ENCODE measurements around the gene PRKN.

Gene PRKN

GRCh38 chr6:162070639-162071038 is 656.9 kb downstream of the PRKN start:
- H3K27ac Mint-ChIP-seq = no peak overlapping the region
- peaks cover 2% of the 10 kb centered on the region for H3K36me3 Mint-ChIP-seq (ENCODE audit: low read depth)
- no peak overlapping the region for H3K4me3 Mint-ChIP-seq
- no peak for DNase-seq
- peaks cover 47% of the 10 kb centered on the region for H3K9me3 Mint-ChIP-seq
- no peaks in the 10 kb centered on the region for H3K4me1 Mint-ChIP-seq (ENCODE audit: low read depth)
- H3K27me3 Mint-ChIP-seq = no peaks in the 10 kb centered on the region

GRCh38 chr6:162069995-162070394 is 657.6 kb downstream of the PRKN start:
- Mint-ChIP-seq H3K9me3 (peaks cover 45% of the 10 kb centered on the region), H3K27me3 (no peaks in the 10 kb centered on the region), H3K4me3 (no peak overlapping the region), H3K36me3 (ENCODE audit: low read depth) (peaks cover 2% of the 10 kb centered on the region), H3K27ac (no peak overlapping the region), H3K4me1 (ENCODE audit: low read depth) (no peaks in the 10 kb centered on the region)
- DNase-seq = no peak

- Mint-ChIP-seq H3K36me3 (ENCODE audit: low read depth) (peaks cover 2% of the 10 kb centered on the region), H3K9me3 (peaks cover 42% of the 10 kb centered on the region)
- no peak for DNase-seq
Measured at GRCh38 chr6:162068340-162068739, 659.2 kb downstream of the PRKN start.

GRCh38 chr6:162063666-162064065 is 663.9 kb downstream of the PRKN start:
- H3K4me1 Mint-ChIP-seq (ENCODE audit: low read depth) = no peaks in the 10 kb centered on the region
- DNase-seq = no peak
- no peak overlapping the region for H3K4me3 Mint-ChIP-seq
- no peak overlapping the region for H3K27ac Mint-ChIP-seq
- peaks cover 20% of the 10 kb centered on the region for H3K9me3 Mint-ChIP-seq
- H3K27me3 Mint-ChIP-seq = no peaks in the 10 kb centered on the region
- no peaks in the 10 kb centered on the region for H3K36me3 Mint-ChIP-seq (ENCODE audit: low read depth)

More at GRCh38 chr6:162068340-162068739, 659.2 kb downstream of the PRKN start:
- Mint-ChIP-seq H3K27me3 (no peaks in the 10 kb centered on the region), H3K4me3 (no peak overlapping the region), H3K4me1 (ENCODE audit: low read depth) (no peaks in the 10 kb centered on the region), H3K27ac (no peak overlapping the region)

- no peaks in the 10 kb centered on the region for H3K27me3 Mint-ChIP-seq
- DNase-seq = no peak
- H3K36me3 Mint-ChIP-seq (ENCODE audit: low read depth) = peaks cover 3% of the 10 kb centered on the region
- no peaks in the 10 kb centered on the region for H3K4me1 Mint-ChIP-seq (ENCODE audit: low read depth)
- no peak overlapping the region for H3K4me3 Mint-ChIP-seq
- peaks cover 5% of the 10 kb centered on the region for H3K9me3 Mint-ChIP-seq
- H3K27ac Mint-ChIP-seq = no peak overlapping the region
Measured at GRCh38 chr6:162058281-162058875, 669.2 kb downstream of the PRKN start.

- Mint-ChIP-seq H3K4me3 (no peak overlapping the region), H3K36me3 (ENCODE audit: low read depth) (peaks cover 4% of the 10 kb centered on the region), H3K4me1 (ENCODE audit: low read depth) (no peaks in the 10 kb centered on the region), H3K9me3 (peaks cover 3% of the 10 kb centered on the region), H3K27me3 (no peaks in the 10 kb centered on the region), H3K27ac (no peak overlapping the region)
- no peak for DNase-seq
Measured at GRCh38 chr6:162056745-162057144, 670.8 kb downstream of the PRKN start.

GRCh38 chr6:162056061-162056460 is 671.5 kb downstream of the PRKN start:
- H3K36me3 Mint-ChIP-seq (ENCODE audit: low read depth) = peaks cover 4% of the 10 kb centered on the region
- H3K4me3 Mint-ChIP-seq = no peak overlapping the region
- peaks cover 3% of the 10 kb centered on the region for H3K9me3 Mint-ChIP-seq
- H3K4me1 Mint-ChIP-seq (ENCODE audit: low read depth) = no peaks in the 10 kb centered on the region
- no peak overlapping the region for H3K27ac Mint-ChIP-seq
- H3K27me3 Mint-ChIP-seq = no peaks in the 10 kb centered on the region
- no peak for DNase-seq

GRCh38 chr6:162055365-162055764 is 672.2 kb downstream of the PRKN start:
- H3K4me1 Mint-ChIP-seq (ENCODE audit: low read depth) = no peaks in the 10 kb centered on the region
- no peaks in the 10 kb centered on the region for H3K27me3 Mint-ChIP-seq
- no peak overlapping the region for H3K4me3 Mint-ChIP-seq
- H3K9me3 Mint-ChIP-seq = peaks cover 3% of the 10 kb centered on the region
- no peak overlapping the region for H3K27ac Mint-ChIP-seq
- peaks cover 4% of the 10 kb centered on the region for H3K36me3 Mint-ChIP-seq (ENCODE audit: low read depth)
- DNase-seq = no peak

GRCh38 chr6:162053084-162053483 is 674.5 kb downstream of the PRKN start:
- no peak overlapping the region for H3K27ac Mint-ChIP-seq
- no peak overlapping the region for H3K4me3 Mint-ChIP-seq
- H3K36me3 Mint-ChIP-seq (ENCODE audit: low read depth) = peaks cover 4% of the 10 kb centered on the region
- no peak for DNase-seq
- H3K4me1 Mint-ChIP-seq (ENCODE audit: low read depth) = no peaks in the 10 kb centered on the region
- H3K9me3 Mint-ChIP-seq = peaks cover 3% of the 10 kb centered on the region
- H3K27me3 Mint-ChIP-seq = no peaks in the 10 kb centered on the region

GRCh38 chr6:162050579-162050978 is 677.0 kb downstream of the PRKN start:
- Mint-ChIP-seq H3K27ac (no peak overlapping the region), H3K36me3 (ENCODE audit: low read depth) (peaks cover 4% of the 10 kb centered on the region), H3K4me1 (ENCODE audit: low read depth) (no peaks in the 10 kb centered on the region), H3K27me3 (no peaks in the 10 kb centered on the region), H3K4me3 (no peak overlapping the region), H3K9me3 (peaks cover 5% of the 10 kb centered on the region)
- DNase-seq = no peak

GRCh38 chr6:162046324-162046723 is 681.2 kb downstream of the PRKN start:
- no peak for DNase-seq
- peaks cover 12% of the 10 kb centered on the region for H3K9me3 Mint-ChIP-seq
- H3K4me1 Mint-ChIP-seq (ENCODE audit: low read depth) = no peaks in the 10 kb centered on the region
- no peak overlapping the region for H3K4me3 Mint-ChIP-seq
- H3K27me3 Mint-ChIP-seq = no peaks in the 10 kb centered on the region
- H3K36me3 Mint-ChIP-seq (ENCODE audit: low read depth) = no peaks in the 10 kb centered on the region
- H3K27ac Mint-ChIP-seq = no peak overlapping the region

GRCh38 chr6:162032620-162033019 is 694.9 kb downstream of the PRKN start:
- DNase-seq = no peak
- Mint-ChIP-seq H3K36me3 (ENCODE audit: low read depth) (peaks cover 9% of the 10 kb centered on the region), H3K4me3 (no peak overlapping the region), H3K9me3 (peaks cover 5% of the 10 kb centered on the region), H3K27ac (no peak overlapping the region), H3K4me1 (ENCODE audit: low read depth) (peaks cover 3% of the 10 kb centered on the region), H3K27me3 (no peaks in the 10 kb centered on the region)

- H3K9me3 Mint-ChIP-seq = peaks cover 3% of the 10 kb centered on the region
- no peak overlapping the region for H3K4me3 Mint-ChIP-seq
- no peaks in the 10 kb centered on the region for H3K27me3 Mint-ChIP-seq
- peak overlapping the region; percentile 45 for H3K27ac Mint-ChIP-seq
- no peak for DNase-seq
- peaks cover 6% of the 10 kb centered on the region for H3K36me3 Mint-ChIP-seq (ENCODE audit: low read depth)
- H3K4me1 Mint-ChIP-seq (ENCODE audit: low read depth) = peaks cover 3% of the 10 kb centered on the region
Measured at GRCh38 chr6:162029873-162030576, 697.5 kb downstream of the PRKN start.

GRCh38 chr6:162026843-162027242 is 700.7 kb downstream of the PRKN start:
- H3K27me3 Mint-ChIP-seq = no peaks in the 10 kb centered on the region
- H3K36me3 Mint-ChIP-seq (ENCODE audit: low read depth) = peaks cover 8% of the 10 kb centered on the region
- no peak for DNase-seq
- peaks cover 2% of the 10 kb centered on the region for H3K4me1 Mint-ChIP-seq (ENCODE audit: low read depth)
- H3K4me3 Mint-ChIP-seq = no peak overlapping the region
- no peak overlapping the region for H3K27ac Mint-ChIP-seq
- H3K9me3 Mint-ChIP-seq = peaks cover 17% of the 10 kb centered on the region

- no peaks in the 10 kb centered on the region for H3K27me3 Mint-ChIP-seq
- peaks cover 8% of the 10 kb centered on the region for H3K36me3 Mint-ChIP-seq (ENCODE audit: low read depth)
- no peak overlapping the region for H3K4me3 Mint-ChIP-seq
- peaks cover 2% of the 10 kb centered on the region for H3K4me1 Mint-ChIP-seq (ENCODE audit: low read depth)
- DNase-seq = no peak
- H3K27ac Mint-ChIP-seq = no peak overlapping the region
- H3K9me3 Mint-ChIP-seq = peaks cover 19% of the 10 kb centered on the region
Measured at GRCh38 chr6:162026031-162026430, 701.5 kb downstream of the PRKN start.
